Trophoblast cell (in vitro differentiated cells and primary cell): Measurements from ENCODE around the gene CDC20.

ENCODE experiments used
- DNase-seq, 2 donors: peaks; one replicate each; pipeline ENCODE4 v3.0.0-alpha.2; 2016
- H2AFZ ChIP-seq: 2 replicates; pipeline ENCODE4 v1.6.1; 2013; ENCODE audit warnings: low read length, moderate library complexity, mild to moderate bottlenecking; ENCODE audit not compliant: insufficient read depth, poor library complexity
- H2AK5ac ChIP-seq: 2 replicates; pipeline ENCODE4 v1.6.1; 2013; ENCODE audit warnings: mild to moderate bottlenecking, low read length
- H2BK120ac ChIP-seq: 2 replicates; pipeline ENCODE4 v1.6.1; 2013; ENCODE audit warnings: low read length, mild to moderate bottlenecking, moderate library complexity; ENCODE audit not compliant: insufficient read depth, poor library complexity
- H2BK12ac ChIP-seq: 2 replicates; pipeline ENCODE4 v1.6.1; 2013; ENCODE audit warnings: mild to moderate bottlenecking, low read length, moderate library complexity
- H2BK5ac ChIP-seq: 2 replicates; pipeline ENCODE4 v1.6.1; 2013; ENCODE audit warnings: low read length, low read depth, moderate library complexity, mild to moderate bottlenecking; ENCODE audit not compliant: poor library complexity
- H3K14ac ChIP-seq: 2 replicates; pipeline ENCODE4 v1.6.1; 2013; ENCODE audit warnings: mild to moderate bottlenecking, low read length
- H3K18ac ChIP-seq: 2 replicates; pipeline ENCODE4 v1.6.1; 2013; ENCODE audit warnings: mild to moderate bottlenecking, low read length
- H3K23ac ChIP-seq: 2 replicates; pipeline ENCODE4 v1.6.1; 2013; ENCODE audit warnings: low read length
- H3K27ac ChIP-seq: 2 replicates; pipeline ENCODE4 v1.5.1; 2013; ENCODE audit warnings: low read depth, mild to moderate bottlenecking, inconsistent platforms, low read length, moderate library complexity
- H3K27me3 ChIP-seq: 2 replicates; pipeline ENCODE4 v1.6.1; 2013; ENCODE audit warnings: inconsistent platforms, mild to moderate bottlenecking, low read length, moderate library complexity; ENCODE audit not compliant: insufficient read depth
- H3K36me3 ChIP-seq, 2 experiments: 1 replicate in 1 of 2; 2 replicates in 1 of 2; pipeline ENCODE4 v1.6.1; 2013; ENCODE audit warnings: low read length in 2 of 2, mild to moderate bottlenecking in 2 of 2, moderate library complexity in 1 of 2; ENCODE audit not compliant: insufficient read depth in 2 of 2, control insufficient read depth in 1 of 2
- H3K4ac ChIP-seq: 2 replicates; pipeline ENCODE4 v1.6.1; 2013; ENCODE audit warnings: low read depth, mild to moderate bottlenecking, low read length, moderate library complexity
- H3K4me1 ChIP-seq, 2 experiments: 1 replicate in 1 of 2; 2 replicates in 1 of 2; pipeline ENCODE4 v1.6.1; 2013; ENCODE audit warnings: low read length in 2 of 2, mild to moderate bottlenecking in 2 of 2, moderate library complexity in 1 of 2; ENCODE audit not compliant: insufficient read depth in 2 of 2, control insufficient read depth in 1 of 2
- H3K4me2 ChIP-seq: 2 replicates; pipeline ENCODE4 v1.6.1; 2013; ENCODE audit warnings: inconsistent platforms, mild to moderate bottlenecking, low read length, moderate library complexity
- H3K4me3 ChIP-seq: 2 replicates; pipeline ENCODE4 v1.5.1; 2013; ENCODE audit warnings: mild to moderate bottlenecking, low read depth, low read length, inconsistent platforms
- H3K79me1 ChIP-seq: one replicate; pipeline ENCODE4 v1.6.1; 2013; ENCODE audit warnings: low read length
- H3K79me2 ChIP-seq: 2 replicates; pipeline ENCODE4 v1.6.1; 2013; ENCODE audit warnings: low read length, mild to moderate bottlenecking; ENCODE audit not compliant: control insufficient read depth, insufficient read depth, poor library complexity
- H3K9ac ChIP-seq: 2 replicates; pipeline ENCODE4 v1.6.1; 2013; ENCODE audit warnings: mild to moderate bottlenecking, low read length
- H3K9me3 ChIP-seq: 2 replicates; pipeline ENCODE4 v1.6.1; 2013; ENCODE audit warnings: low read depth, mild to moderate bottlenecking, control low read depth, inconsistent platforms, low read length; ENCODE audit not compliant: insufficient read depth
- H4K12ac ChIP-seq: 2 replicates; pipeline ENCODE4 v1.6.1; 2013; ENCODE audit warnings: low read depth, mild to moderate bottlenecking, low read length, moderate library complexity
- H4K8ac ChIP-seq: 2 replicates; pipeline ENCODE4 v1.6.1; 2013; ENCODE audit warnings: low read depth, mild to moderate bottlenecking, low read length, moderate library complexity
- H4K91ac ChIP-seq: one replicate; pipeline ENCODE4 v1.6.1; 2013; ENCODE audit warnings: low read depth, mild to moderate bottlenecking, low read length, moderate library complexity
- WGBS: extraction: QIAGEN DNeasy Blood & Tissue Kit; methylation state at CpG from one replicate; pipeline ENCODE4 v1.1.7; 2013; ENCODE audit warnings: missing lambda C conversion rate; ENCODE audit not compliant: insufficient read length, insufficient coverage; ENCODE audit errors: extremely low coverage; 5-methylcytosine and 5-hydroxymethylcytosine counted together

CDC20 gene

GRCh38 chr1:43405876-43406234, 47.1 kb downstream of the CDC20 start:
- no peaks in the 10 kb centered on the region for H3K27me3 ChIP-seq
- H3K4me3 ChIP-seq, result no peak overlapping the region
- no peak overlapping the region for H2BK12ac ChIP-seq
- H4K91ac ChIP-seq, result no peak overlapping the region
- H2AK5ac ChIP-seq, result no peak overlapping the region
- H3K18ac ChIP-seq, result no peak overlapping the region
- no peak overlapping the region for H3K23ac ChIP-seq
- no peak overlapping the region for H2AFZ ChIP-seq
- H3K4me2 ChIP-seq, result no peak overlapping the region
- no peak overlapping the region for H3K27ac ChIP-seq
- H3K9me3 ChIP-seq, result no peaks in the 10 kb centered on the region
- H3K14ac ChIP-seq, result no peak overlapping the region
- no peaks in the 10 kb centered on the region for H3K4me1 ChIP-seq
- H2BK5ac ChIP-seq, result no peak overlapping the region
- no peak overlapping the region for H4K12ac ChIP-seq
- no peak overlapping the region for H2BK120ac ChIP-seq
- no peaks in the 10 kb centered on the region for H3K79me2 ChIP-seq
- WGBS, result 100% methylated on average over 1 of the region's 2 CpGs
- no peaks in the 10 kb centered on the region for H3K79me1 ChIP-seq
- H3K4ac ChIP-seq, result no peak overlapping the region
- DNase-seq, result no peak
- peaks cover 25 to 35% of the 10 kb centered on the region in 2 experiments for H3K36me3 ChIP-seq
- H4K8ac ChIP-seq, result no peak overlapping the region
- no peak overlapping the region for H3K9ac ChIP-seq

- Histone ChIP-seq H3K79me1 (no peaks in the 10 kb centered on the region), H3K14ac (no peak overlapping the region), H4K8ac (no peak overlapping the region), H3K36me3 (peaks cover 19 to 23% of the 10 kb centered on the region in 2 experiments), H2BK5ac (no peak overlapping the region), H4K91ac (no peak overlapping the region), H3K4me1 (no peaks in the 10 kb centered on the region), H3K18ac (no peak overlapping the region), H2BK12ac (no peak overlapping the region), H3K4me2 (no peak overlapping the region), H3K27me3 (no peaks in the 10 kb centered on the region), H3K27ac (no peak overlapping the region), H3K79me2 (no peaks in the 10 kb centered on the region), H2AK5ac (no peak overlapping the region), H4K12ac (no peak overlapping the region), H2AFZ (no peak overlapping the region), H3K9me3 (no peaks in the 10 kb centered on the region), H2BK120ac (no peak overlapping the region), H3K23ac (no peak overlapping the region), H3K4me3 (no peak overlapping the region), H3K9ac (no peak overlapping the region), H3K4ac (no peak overlapping the region)
- no CpG with 5 or more reads among the region's 3 CpGs for WGBS
- no peak for DNase-seq
Measured at GRCh38 chr1:43410571-43410970, 51.8 kb downstream of the CDC20 start.
